A549 (cell line): ENCODE data around the gene ATP8A2. TPM values are rescaled to one million over a fixed set of nuclear protein-coding genes. Genes with fewer than 3 reads are reported as not detected.

Source experiments
- ATAC-seq, 2 experiments: fragments of 200-7000 bp in 1 of 2; fragments of >200 bp in 1 of 2; cut with Nextera tagmentation in 1 of 2; cut with Tn5 transposase in 1 of 2; 3 replicates each; pipeline versions ENCODE4 v1.8.0 to v1.9.1; 2018 to 2020; ENCODE audit warnings: mild to moderate bottlenecking in 1 of 2, moderate library complexity in 1 of 2
- CTCF ChIA-PET: fragments of 300-600 bp; sonication (Branson Sonifier 250); formaldehyde crosslinking; extraction: SDS; loops from one replicate; lab custom pipeline; 2021; ENCODE audit warnings: antibody characterized with exemption, inconsistent platforms; lab: Yijun Ruan, JAX
- POLR2A ChIA-PET: fragments of 350-600 bp; formaldehyde crosslinking; extraction: SDS; loops from one replicate; lab custom pipeline; 2021; ENCODE audit warnings: antibody characterized with exemption, inconsistent platforms; lab: Yijun Ruan, JAX
- DNase-seq, 2 experiments: peaks; one replicate each; pipeline versions ENCODE4 v3.0.0 to v3.0.0-alpha.2; 2011 to 2016; ENCODE audit warnings: low read depth in 1 of 2, low spot score in 1 of 2
- FAIRE-seq: peaks from 2 replicates; lab custom pipeline; 2011; peaks lifted over from hg19 to GRCh38; lab: Jason Lieb, UNC
- H3K27ac ChIP-seq, 2 experiments: fragments of >200 bp; sonication (Bioruptor Twin); formaldehyde crosslinking; 3 replicates each; pipeline ENCODE4 v1.5.1; 2016 to 2017
- H3K4me1 ChIP-seq: fragments of >200 bp; sonication (Bioruptor Twin); formaldehyde crosslinking; 3 replicates; pipeline ENCODE4 v1.6.1; 2016
- H3K4me2 ChIP-seq: fragments of >200 bp; sonication (Bioruptor Twin); formaldehyde crosslinking; 3 replicates; pipeline ENCODE4 v1.6.1; 2016
- H3K4me3 ChIP-seq: fragments of >200 bp; sonication (Bioruptor Twin); formaldehyde crosslinking; 3 replicates; pipeline ENCODE4 v1.5.1; 2016
- H3K9me3 ChIP-seq: fragments of >200 bp; sonication (Bioruptor Twin); formaldehyde crosslinking; 3 replicates; pipeline ENCODE4 v1.6.1; 2016
- CBX2 ChIP-seq: fragments of 200-600 bp; sonication (generic); IDR thresholded peaks from 2 replicates; pipeline ENCODE4 v1.6.1; 2016; ENCODE audit warnings: low read depth, mild to moderate bottlenecking, borderline replicate concordance
- CEBPB ChIP-seq, 2 experiments: fragments of >200 bp in 1 of 2; sonication (Bioruptor Twin) in 1 of 2; formaldehyde crosslinking in 1 of 2; IDR thresholded peaks; 2 replicates each; pipeline ENCODE4 v1.6.1; 2012 to 2016
- CHD4 ChIP-seq: fragments of 200-600 bp; sonication (generic); IDR thresholded peaks from 2 replicates; pipeline ENCODE4 v1.6.1; 2016; ENCODE audit warnings: antibody characterized with exemption, mild to moderate bottlenecking, borderline replicate concordance
- EHMT2 ChIP-seq: fragments of 200-600 bp; sonication (generic); IDR thresholded peaks from 2 replicates; pipeline ENCODE4 v1.6.1; 2016; ENCODE audit warnings: antibody characterized with exemption, low read depth, mild to moderate bottlenecking, moderate library complexity
- FOSB ChIP-seq: fragments of 250-450 bp; sonication (Bioruptor Pico); IDR thresholded peaks from 2 replicates; pipeline ENCODE4 v1.5.0; 2020; ENCODE audit warnings: mild to moderate bottlenecking, moderate library complexity
- GATA3 ChIP-seq: IDR thresholded peaks from 2 replicates; pipeline ENCODE4 v1.6.1; 2012; ENCODE audit warnings: borderline replicate concordance
- HEYL ChIP-seq: fragments of 250-450 bp; sonication (Bioruptor Pico); IDR thresholded peaks from 2 replicates; pipeline ENCODE4 v1.8.0; 2021; ENCODE audit warnings: mild to moderate bottlenecking, moderate library complexity
- HOXA7 ChIP-seq: fragments of 250-450 bp; sonication (Bioruptor Pico); IDR thresholded peaks from 2 replicates; pipeline ENCODE4 v1.5.0; 2020; ENCODE audit warnings: mild to moderate bottlenecking, moderate library complexity
- HOXB13 ChIP-seq: fragments of 250-450 bp; sonication (Bioruptor Pico); IDR thresholded peaks from 2 replicates; pipeline ENCODE4 v1.5.0; 2020; ENCODE audit warnings: low read depth, mild to moderate bottlenecking, moderate library complexity
- HOXB5 ChIP-seq: fragments of 250-450 bp; sonication (Bioruptor Pico); IDR thresholded peaks from 2 replicates; pipeline ENCODE4 v1.5.0; 2020; ENCODE audit warnings: mild to moderate bottlenecking, moderate library complexity
- JUNB ChIP-seq: fragments of >200 bp; sonication (Bioruptor Twin); formaldehyde crosslinking; IDR thresholded peaks from 2 replicates; pipeline ENCODE4 v1.6.1; 2016
- KDM1A ChIP-seq: fragments of 200-600 bp; sonication (generic); IDR thresholded peaks from 2 replicates; pipeline ENCODE4 v1.6.1; 2016; ENCODE audit warnings: low read depth, mild to moderate bottlenecking
- NPAS2 ChIP-seq: fragments of 250-450 bp; sonication (Bioruptor Pico); IDR thresholded peaks from 2 replicates; pipeline ENCODE4 v1.8.0; 2022; ENCODE audit warnings: mild to moderate bottlenecking, moderate library complexity, borderline replicate concordance
- PHF8 ChIP-seq: fragments of 200-600 bp; sonication (generic); IDR thresholded peaks from 2 replicates; pipeline ENCODE4 v1.6.1; 2016; ENCODE audit warnings: low read depth, mild to moderate bottlenecking, antibody characterized with exemption, moderate library complexity, borderline replicate concordance
- POLR2A ChIP-seq: IDR thresholded peaks from 2 replicates; pipeline ENCODE4 v1.6.1; 2012; ENCODE audit warnings: mild to moderate bottlenecking, low read length
- POLR2AphosphoS2 ChIP-seq: conservative IDR thresholded peaks from 2 replicates; pipeline ENCODE4 v1.6.1; 2012; ENCODE audit warnings: low read length, improper control_type of control experiment, inconsistent platforms
- RAD21 ChIP-seq, 2 experiments: fragments of >200 bp in 1 of 2; sonication (Bioruptor Twin) in 1 of 2; formaldehyde crosslinking in 1 of 2; IDR thresholded peaks in 1 of 2; conservative IDR thresholded peaks in 1 of 2; 2 replicates in 1 of 2; 3 replicates in 1 of 2; pipeline ENCODE4 v1.6.1; 2012 to 2018; ENCODE audit warnings: inconsistent platforms in 1 of 2
- RCOR1 ChIP-seq: fragments of 150-350 bp; IDR thresholded peaks from 2 replicates; pipeline ENCODE4 v1.6.1; 2014; ENCODE audit warnings: antibody characterized with exemption, low read length, low read depth
- RFX5 ChIP-seq: fragments of 450-650 bp; IDR thresholded peaks from 2 replicates; pipeline ENCODE4 v1.7.1; 2014; ENCODE audit warnings: antibody characterized with exemption, mild to moderate bottlenecking, moderate library complexity
- SMC3 ChIP-seq: fragments of >200 bp; sonication (Bioruptor Twin); formaldehyde crosslinking; IDR thresholded peaks from 3 replicates; pipeline ENCODE4 v1.6.1; 2018; ENCODE audit warnings: inconsistent platforms
- SREBF2 ChIP-seq: fragments of 450-650 bp; IDR thresholded peaks from 2 replicates; pipeline ENCODE4 v1.6.1; 2014; ENCODE audit warnings: mild to moderate bottlenecking, moderate library complexity
- TFCP2L1 ChIP-seq: fragments of 250-450 bp; sonication (Bioruptor Pico); IDR thresholded peaks from 2 replicates; pipeline ENCODE4 v1.5.0; 2021; ENCODE audit warnings: mild to moderate bottlenecking
- ZC3H11A ChIP-seq: fragments of 450-650 bp; IDR thresholded peaks from 2 replicates; pipeline ENCODE4 v1.6.1; 2014; ENCODE audit warnings: antibody characterized with exemption, mild to moderate bottlenecking
- WGBS: methylation state at CpG from one replicate; pipeline ENCODE4 v1.1.6; 2017; ENCODE audit errors: missing lambda C conversion rate; 5-methylcytosine and 5-hydroxymethylcytosine counted together
- polyA plus RNA-seq, 4 experiments: library from polyadenylated mRNA; depleted of rRNA in 3 of 4; stranded (reverse); fragments of >200 nt; fragmentation: RNase III in 1 of 4; extraction: RNeasy Plus Mini Kit Qiagen cat#74134 plus additional on column Dnase treatment in 1 of 4; gene quantifications; 2 replicates in 3 of 4; 3 replicates in 1 of 4; pipeline ENCODE4 v1.2.3, GENCODE V29; 2011 to 2017
- TF ChIP-seq, protein P1 (sequence below): fragments of 250-450 bp; sonication (Bioruptor Pico); IDR thresholded peaks from 2 replicates; pipeline ENCODE4 v1.5.0; 2020; ENCODE audit warnings: low read depth, mild to moderate bottlenecking, moderate library complexity
- TF ChIP-seq, protein P2 (sequence below): IDR thresholded peaks from 2 replicates; pipeline ENCODE4 v1.6.1; 2012
- TF ChIP-seq, protein P3 (sequence below): fragments of >200 bp; sonication (Bioruptor Twin); formaldehyde crosslinking; IDR thresholded peaks from 3 replicates; pipeline ENCODE4 v1.5.1; 2016
- TF ChIP-seq, protein P4 (sequence below): fragments of >200 bp; sonication (Bioruptor Twin); formaldehyde crosslinking; IDR thresholded peaks from 3 replicates; pipeline ENCODE4 v1.6.1; 2016
- TF ChIP-seq, protein P5 (sequence below): fragments of 450-650 bp; IDR thresholded peaks from 2 replicates; pipeline ENCODE4 v1.6.1; 2014; ENCODE audit warnings: antibody characterized with exemption
- TF ChIP-seq, protein P6 (sequence below): fragments of 250-450 bp; sonication (Bioruptor Pico); IDR thresholded peaks from 2 replicates; pipeline ENCODE4 v1.5.0; 2021; ENCODE audit warnings: mild to moderate bottlenecking, moderate library complexity, borderline replicate concordance
- TF ChIP-seq, protein P7 (sequence below): fragments of 150-350 bp; IDR thresholded peaks from 2 replicates; pipeline ENCODE4 v1.6.1; 2014; ENCODE audit warnings: low read depth, mild to moderate bottlenecking, low read length

The ATP8A2 gene
- polyA plus RNA-seq, 2 of the 4 experiments (the other 2 are of a cell fraction), result 0.03 TPM; not detected in 1

DNA sequence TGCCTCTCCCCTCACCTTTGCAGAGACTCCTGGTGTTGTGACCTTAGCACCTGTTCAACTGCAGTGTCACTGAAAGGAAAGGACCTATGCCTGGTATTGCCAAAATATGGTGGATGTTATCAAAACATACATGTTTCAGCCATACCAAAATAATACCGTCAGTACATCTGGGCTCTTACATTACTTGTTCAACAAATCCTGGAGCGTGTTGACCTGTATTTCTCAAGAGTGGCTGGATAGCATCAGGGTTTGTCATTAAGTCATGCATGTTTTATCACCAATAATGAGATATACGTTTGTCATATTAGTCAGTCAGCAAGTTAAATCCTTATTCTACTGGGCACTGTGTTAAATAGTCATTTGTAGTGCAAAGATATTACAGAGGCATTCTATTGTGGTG, 389.3 kb downstream of the ATP8A2 start:
- Histone ChIP-seq H3K4me3 (no peak overlapping the region), H3K27ac (no peak overlapping the region), H3K9me3 (no peaks in the 10 kb centered on the region), H3K4me1 (no peaks in the 10 kb centered on the region), H3K4me2 (no peak overlapping the region)
- WGBS, result 14% methylated on average over 3 of the region's 3 CpGs
- TF ChIP-seq SREBF2 (no peak), CBX2 (no peak), POLR2AphosphoS2 (no peak), GATA3 (no peak), HOXB5 (CRISPR knock-in tag) (no peak), TFCP2L1 (no peak), RFX5 (no peak), NPAS2 (CRISPR knock-in tag) (no peak), FOSB (CRISPR knock-in tag) (no peak), HEYL (CRISPR knock-in tag) (no peak), CEBPB (IDR thresholded peaks at IDR 0.05) (no peak), CHD4 (no peak), HOXB13 (no peak)
- TF ChIP-seq, protein P1, sequence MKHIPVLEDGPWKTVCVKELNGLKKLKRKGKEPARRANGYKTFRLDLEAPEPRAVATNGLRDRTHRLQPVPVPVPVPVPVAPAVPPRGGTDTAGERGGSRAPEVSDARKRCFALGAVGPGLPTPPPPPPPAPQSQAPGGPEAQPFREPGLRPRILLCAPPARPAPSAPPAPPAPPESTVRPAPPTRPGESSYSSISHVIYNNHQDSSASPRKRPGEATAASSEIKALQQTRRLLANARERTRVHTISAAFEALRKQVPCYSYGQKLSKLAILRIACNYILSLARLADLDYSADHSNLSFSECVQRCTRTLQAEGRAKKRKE (CRISPR knock-in tag), result no peak
- TF ChIP-seq, protein P2, sequence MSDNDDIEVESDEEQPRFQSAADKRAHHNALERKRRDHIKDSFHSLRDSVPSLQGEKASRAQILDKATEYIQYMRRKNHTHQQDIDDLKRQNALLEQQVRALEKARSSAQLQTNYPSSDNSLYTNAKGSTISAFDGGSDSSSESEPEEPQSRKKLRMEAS, result no peak
- TF ChIP-seq, protein P3, sequence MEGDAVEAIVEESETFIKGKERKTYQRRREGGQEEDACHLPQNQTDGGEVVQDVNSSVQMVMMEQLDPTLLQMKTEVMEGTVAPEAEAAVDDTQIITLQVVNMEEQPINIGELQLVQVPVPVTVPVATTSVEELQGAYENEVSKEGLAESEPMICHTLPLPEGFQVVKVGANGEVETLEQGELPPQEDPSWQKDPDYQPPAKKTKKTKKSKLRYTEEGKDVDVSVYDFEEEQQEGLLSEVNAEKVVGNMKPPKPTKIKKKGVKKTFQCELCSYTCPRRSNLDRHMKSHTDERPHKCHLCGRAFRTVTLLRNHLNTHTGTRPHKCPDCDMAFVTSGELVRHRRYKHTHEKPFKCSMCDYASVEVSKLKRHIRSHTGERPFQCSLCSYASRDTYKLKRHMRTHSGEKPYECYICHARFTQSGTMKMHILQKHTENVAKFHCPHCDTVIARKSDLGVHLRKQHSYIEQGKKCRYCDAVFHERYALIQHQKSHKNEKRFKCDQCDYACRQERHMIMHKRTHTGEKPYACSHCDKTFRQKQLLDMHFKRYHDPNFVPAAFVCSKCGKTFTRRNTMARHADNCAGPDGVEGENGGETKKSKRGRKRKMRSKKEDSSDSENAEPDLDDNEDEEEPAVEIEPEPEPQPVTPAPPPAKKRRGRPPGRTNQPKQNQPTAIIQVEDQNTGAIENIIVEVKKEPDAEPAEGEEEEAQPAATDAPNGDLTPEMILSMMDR, result no peak
- FAIRE-seq (no peak), DNase-seq (no peak), ATAC-seq (no peak)
- ChIA-PET POLR2A (no interaction called here), CTCF (no interaction called here)

DNA sequence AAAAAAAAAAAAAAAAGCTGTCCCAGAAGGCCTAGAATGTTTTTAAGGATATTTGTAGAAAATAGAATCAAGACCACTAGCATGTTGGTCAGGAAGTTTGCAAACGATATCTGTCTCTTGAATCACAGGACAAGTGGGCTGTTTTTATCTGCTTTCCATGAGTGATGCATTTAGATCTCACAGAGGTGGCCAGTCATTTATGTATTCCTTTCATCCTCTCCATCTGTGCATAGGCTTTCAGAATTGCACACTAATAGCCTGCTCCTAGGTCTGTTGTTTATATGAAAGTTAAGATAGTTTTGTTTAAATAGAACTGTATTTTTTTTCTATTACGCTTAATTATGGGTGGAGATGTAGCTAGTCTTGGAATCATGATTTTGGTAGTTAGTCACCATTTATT, 390.5 kb downstream of the ATP8A2 start:
- no peaks in the 10 kb centered on the region for H3K4me1 ChIP-seq
- FAIRE-seq (no peak), DNase-seq (no peak), ATAC-seq (no peak)
- 20% methylated on average over 2 of the region's 2 CpGs for WGBS
- TF ChIP-seq TFCP2L1, result no peak
- TF ChIP-seq JUNB, result no peak
- TF ChIP-seq, protein P4, sequence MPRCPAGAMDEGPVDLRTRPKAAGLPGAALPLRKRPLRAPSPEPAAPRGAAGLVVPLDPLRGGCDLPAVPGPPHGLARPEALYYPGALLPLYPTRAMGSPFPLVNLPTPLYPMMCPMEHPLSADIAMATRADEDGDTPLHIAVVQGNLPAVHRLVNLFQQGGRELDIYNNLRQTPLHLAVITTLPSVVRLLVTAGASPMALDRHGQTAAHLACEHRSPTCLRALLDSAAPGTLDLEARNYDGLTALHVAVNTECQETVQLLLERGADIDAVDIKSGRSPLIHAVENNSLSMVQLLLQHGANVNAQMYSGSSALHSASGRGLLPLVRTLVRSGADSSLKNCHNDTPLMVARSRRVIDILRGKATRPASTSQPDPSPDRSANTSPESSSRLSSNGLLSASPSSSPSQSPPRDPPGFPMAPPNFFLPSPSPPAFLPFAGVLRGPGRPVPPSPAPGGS, result no peak
- no peak for TF ChIP-seq PHF8
- no peak for TF ChIP-seq RAD21 (conservative IDR thresholded peaks at IDR 0.05 in 1 of 2, IDR thresholded peaks at IDR 0.05 in 1 of 2)
- no peak for TF ChIP-seq RCOR1
- TF ChIP-seq HOXA7 (CRISPR knock-in tag), result no peak
- TF ChIP-seq SMC3, result no peak
- no peak for TF ChIP-seq KDM1A
- TF ChIP-seq HEYL (CRISPR knock-in tag), result no peak
- no peak for TF ChIP-seq POLR2A
- no peak for TF ChIP-seq ZC3H11A
- TF ChIP-seq EHMT2, result no peak
- TF ChIP-seq, protein P5, sequence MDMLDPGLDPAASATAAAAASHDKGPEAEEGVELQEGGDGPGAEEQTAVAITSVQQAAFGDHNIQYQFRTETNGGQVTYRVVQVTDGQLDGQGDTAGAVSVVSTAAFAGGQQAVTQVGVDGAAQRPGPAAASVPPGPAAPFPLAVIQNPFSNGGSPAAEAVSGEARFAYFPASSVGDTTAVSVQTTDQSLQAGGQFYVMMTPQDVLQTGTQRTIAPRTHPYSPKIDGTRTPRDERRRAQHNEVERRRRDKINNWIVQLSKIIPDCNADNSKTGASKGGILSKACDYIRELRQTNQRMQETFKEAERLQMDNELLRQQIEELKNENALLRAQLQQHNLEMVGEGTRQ, result no peak
- TF ChIP-seq, protein P6, sequence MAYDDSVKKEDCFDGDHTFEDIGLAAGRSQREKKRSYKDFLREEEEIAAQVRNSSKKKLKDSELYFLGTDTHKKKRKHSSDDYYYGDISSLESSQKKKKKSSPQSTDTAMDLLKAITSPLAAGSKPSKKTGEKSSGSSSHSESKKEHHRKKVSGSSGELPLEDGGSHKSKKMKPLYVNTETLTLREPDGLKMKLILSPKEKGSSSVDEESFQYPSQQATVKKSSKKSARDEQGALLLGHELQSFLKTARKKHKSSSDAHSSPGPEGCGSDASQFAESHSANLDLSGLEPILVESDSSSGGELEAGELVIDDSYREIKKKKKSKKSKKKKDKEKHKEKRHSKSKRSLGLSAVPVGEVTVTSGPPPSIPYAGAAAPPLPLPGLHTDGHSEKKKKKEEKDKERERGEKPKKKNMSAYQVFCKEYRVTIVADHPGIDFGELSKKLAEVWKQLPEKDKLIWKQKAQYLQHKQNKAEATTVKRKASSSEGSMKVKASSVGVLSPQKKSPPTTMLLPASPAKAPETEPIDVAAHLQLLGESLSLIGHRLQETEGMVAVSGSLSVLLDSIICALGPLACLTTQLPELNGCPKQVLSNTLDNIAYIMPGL (CRISPR knock-in tag), result no peak
- TF ChIP-seq POLR2AphosphoS2, result no peak
- no peak for TF ChIP-seq RFX5
- TF ChIP-seq, protein P7, sequence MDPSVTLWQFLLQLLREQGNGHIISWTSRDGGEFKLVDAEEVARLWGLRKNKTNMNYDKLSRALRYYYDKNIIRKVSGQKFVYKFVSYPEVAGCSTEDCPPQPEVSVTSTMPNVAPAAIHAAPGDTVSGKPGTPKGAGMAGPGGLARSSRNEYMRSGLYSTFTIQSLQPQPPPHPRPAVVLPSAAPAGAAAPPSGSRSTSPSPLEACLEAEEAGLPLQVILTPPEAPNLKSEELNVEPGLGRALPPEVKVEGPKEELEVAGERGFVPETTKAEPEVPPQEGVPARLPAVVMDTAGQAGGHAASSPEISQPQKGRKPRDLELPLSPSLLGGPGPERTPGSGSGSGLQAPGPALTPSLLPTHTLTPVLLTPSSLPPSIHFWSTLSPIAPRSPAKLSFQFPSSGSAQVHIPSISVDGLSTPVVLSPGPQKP, result no peak
- TF ChIP-seq SREBF2, result no peak
- H3K9me3 ChIP-seq, result no peaks in the 10 kb centered on the region
- ChIA-PET POLR2A (no interaction called here), CTCF (no interaction called here)
- H3K4me3 ChIP-seq, result no peak overlapping the region
- no peak overlapping the region for H3K4me2 ChIP-seq
- H3K27ac ChIP-seq, result no peak overlapping the region
